ENCODE measurements around the gene TXNDC15.

TXNDC15 gene

DNA sequence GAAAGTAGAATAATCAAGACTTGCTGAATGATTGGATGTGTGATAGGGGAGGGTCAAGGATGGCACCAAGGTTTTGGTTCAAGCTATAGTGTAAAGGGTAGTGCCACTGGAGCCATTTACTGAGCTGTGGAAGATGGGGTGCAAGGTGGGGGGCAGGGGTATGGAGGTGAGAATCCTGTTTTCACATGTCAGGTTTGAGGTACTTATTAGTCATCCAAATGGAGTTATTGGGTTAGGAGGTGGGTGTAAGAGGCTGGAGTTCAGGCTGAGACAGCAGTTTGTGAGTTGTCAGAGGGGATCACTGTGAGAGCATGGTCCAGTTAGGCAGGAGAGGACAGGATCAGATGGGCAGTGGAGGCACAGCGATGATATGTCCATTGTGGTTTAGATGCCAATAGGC is 39.6 kb downstream of the TXNDC15 start:
- TF ChIP-seq CTCF (IDR thresholded peaks at IDR 0.05; ENCODE audit: borderline replicate concordance, insufficient read depth, low read depth, low read length): no peak
- H3K4me3 ChIP-seq (ENCODE audit: low read depth, low read length): no peak overlapping the region

DNA sequence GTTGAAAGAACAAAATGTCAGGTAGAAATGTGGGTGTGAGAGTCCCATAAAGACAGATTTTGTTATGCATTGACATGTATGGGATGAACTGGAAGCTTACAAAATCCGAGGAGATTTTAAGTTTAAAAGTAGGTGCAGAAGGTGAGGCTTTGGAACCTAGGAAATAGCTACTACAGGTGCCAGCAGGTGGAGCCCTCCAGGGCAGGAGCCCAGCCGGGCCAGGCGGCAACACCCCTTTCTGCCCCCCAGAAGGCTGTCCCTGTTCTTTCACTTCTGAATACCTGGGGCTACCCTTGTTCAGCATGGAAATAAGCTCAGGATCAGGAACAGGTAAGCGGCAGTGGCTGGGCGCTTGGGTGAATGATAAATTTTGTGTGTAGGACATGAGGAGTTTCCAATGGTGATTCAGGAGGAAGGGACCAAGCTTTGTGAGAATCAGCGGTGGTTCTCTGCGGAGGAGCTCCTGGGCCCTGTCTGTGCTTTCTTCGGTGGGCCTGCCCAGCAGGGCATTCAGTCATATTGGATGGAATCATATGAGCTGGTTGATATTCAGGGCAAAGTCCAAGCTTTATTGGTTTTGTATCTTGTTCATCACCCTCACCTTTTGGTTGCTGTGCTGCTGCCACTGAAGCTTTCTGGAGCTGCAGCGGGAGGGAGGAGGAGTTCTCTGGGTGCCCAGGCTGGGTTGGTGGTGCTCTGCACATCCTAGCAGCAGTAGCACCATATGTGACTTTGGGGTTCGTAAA is 43.1 kb downstream of the TXNDC15 start:
- no peak overlapping the region for H3K4me3 ChIP-seq (ENCODE audit: low read depth, low read length)
- peak; percentile 47 for TF ChIP-seq CTCF (IDR thresholded peaks at IDR 0.05; ENCODE audit: borderline replicate concordance, insufficient read depth, low read depth, low read length)

DNA sequence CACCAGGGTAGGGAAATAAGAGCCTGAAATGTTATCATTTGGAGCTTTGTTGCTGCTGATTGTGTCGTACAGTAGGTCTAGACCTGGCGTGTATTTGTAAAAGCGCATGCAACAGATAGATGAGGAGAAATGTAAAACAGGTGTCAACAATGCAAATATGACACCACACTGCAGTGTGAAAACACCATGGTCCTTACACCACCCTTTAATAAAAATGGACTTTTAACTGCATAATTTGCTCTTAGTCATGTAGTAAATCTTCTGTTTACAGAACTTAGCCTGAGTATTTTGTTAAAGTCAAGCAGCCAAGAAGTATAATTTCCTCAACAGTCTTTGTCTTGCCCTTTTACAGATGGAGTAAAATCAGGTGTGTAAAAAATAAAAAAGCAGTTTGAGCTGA is 44.7 kb downstream of the TXNDC15 start:
- TF ChIP-seq CTCF (IDR thresholded peaks at IDR 0.05; ENCODE audit: borderline replicate concordance, insufficient read depth, low read depth, low read length): no peak
- H3K4me3 ChIP-seq (ENCODE audit: low read depth, low read length): no peak overlapping the region

- H3K4me3 ChIP-seq (ENCODE audit: low read depth, low read length): no peak overlapping the region
- TF ChIP-seq CTCF (IDR thresholded peaks at IDR 0.05; ENCODE audit: borderline replicate concordance, insufficient read depth, low read depth, low read length): no peak
Observed at GRCh38 chr5:134920848-134921575, 46.8 kb downstream of the TXNDC15 start.

DNA sequence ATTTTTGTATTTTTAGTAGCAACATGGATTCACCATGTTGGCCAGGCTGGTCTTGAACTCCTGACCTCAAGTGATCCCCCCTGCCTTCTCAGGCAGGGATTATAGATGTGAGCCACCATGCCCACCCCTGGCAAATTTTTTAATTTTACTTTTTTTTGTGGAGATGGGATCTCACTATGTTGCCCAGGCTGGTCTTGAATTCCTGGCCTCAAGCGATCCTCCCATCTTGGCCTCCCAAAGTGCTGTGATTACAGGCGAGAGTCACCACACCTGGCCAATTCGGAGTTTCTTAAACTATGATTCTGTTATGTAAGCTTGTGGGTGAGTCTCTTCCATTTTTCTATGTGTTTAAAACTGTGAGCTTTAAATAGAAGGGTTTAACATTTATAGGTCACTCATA is 58.3 kb downstream of the TXNDC15 start:
- no peak for TF ChIP-seq CTCF (IDR thresholded peaks at IDR 0.05; ENCODE audit: borderline replicate concordance, insufficient read depth, low read depth, low read length)
- no peak overlapping the region for H3K4me3 ChIP-seq (ENCODE audit: low read depth, low read length)

DNA sequence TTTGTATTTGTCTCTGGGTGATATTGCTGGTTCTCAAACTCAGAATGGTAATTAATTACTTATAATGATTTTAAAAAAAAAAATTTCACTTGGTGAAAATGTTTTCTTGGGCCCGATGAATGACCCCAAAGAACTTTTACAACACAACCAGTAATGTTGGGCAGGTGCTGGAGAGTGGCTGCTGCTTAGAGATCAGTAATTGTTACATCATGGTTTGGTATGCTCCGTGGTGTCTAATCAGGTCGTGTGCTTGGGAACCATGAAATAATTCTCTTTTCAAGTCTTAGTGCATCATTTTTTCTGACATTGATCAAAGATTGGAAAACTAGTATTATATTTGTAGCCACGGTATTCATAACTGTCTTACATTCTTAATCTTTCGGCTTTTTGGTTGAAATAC is 60.0 kb downstream of the TXNDC15 start:
- H3K4me3 ChIP-seq (ENCODE audit: low read depth, low read length): no peak overlapping the region
- no peak for TF ChIP-seq CTCF (IDR thresholded peaks at IDR 0.05; ENCODE audit: borderline replicate concordance, insufficient read depth, low read depth, low read length)

All from GM12875 (cell line).